Memory B cell (primary cell): Measurements from ENCODE around the gene CYP1A2.
A peak's percentile ranks its signal among the peaks of the same experiment; 100 is the strongest.

ENCODE experiments used
- ATAC-seq: fragments of 150-1000 bp; cut with Tn5 transposase; 2 replicates; pipeline ENCODE4 v1.10.0; 2021; ENCODE audit warnings: low read depth, mild to moderate bottlenecking, moderate library complexity
- DNase-seq, 2 donors: peaks; one replicate each; pipeline ENCODE4 v3.0.0; 2022; ENCODE audit warnings: low spot score in 2 of 2
- H3K27ac Mint-ChIP-seq: one replicate; pipeline ENCODE4 v1.8.0; 2022; ENCODE audit warnings: mild to moderate bottlenecking, moderate library complexity, mixed read lengths
- H3K27me3 Mint-ChIP-seq: one replicate; pipeline ENCODE4 v1.8.0; 2022; ENCODE audit warnings: mixed read lengths
- H3K36me3 Mint-ChIP-seq: one replicate; pipeline ENCODE4 v1.8.0; 2022; ENCODE audit warnings: mild to moderate bottlenecking, mixed read lengths
- H3K4me1 Mint-ChIP-seq: one replicate; pipeline ENCODE4 v1.8.0; 2022; ENCODE audit warnings: mixed read lengths
- H3K4me3 Mint-ChIP-seq: one replicate; pipeline ENCODE4 v1.8.0; 2022; ENCODE audit warnings: mild to moderate bottlenecking, moderate library complexity, mixed read lengths
- H3K9me3 Mint-ChIP-seq: one replicate; pipeline ENCODE4 v1.8.0; 2022; ENCODE audit warnings: mixed read lengths

The CYP1A2 gene

GRCh38 chr15:74793135-74794028 lies 44.7 kb downstream of the CYP1A2 start:
- no peaks in the 10 kb centered on the region for H3K27me3 Mint-ChIP-seq
- H3K4me1 Mint-ChIP-seq: peaks cover 64% of the 10 kb centered on the region
- H3K36me3 Mint-ChIP-seq: peaks cover 24% of the 10 kb centered on the region
- H3K4me3 Mint-ChIP-seq: peak overlapping the region; percentile 73
- peak overlapping the region; percentile 92 for H3K27ac Mint-ChIP-seq
- DNase-seq (peak in 1 of 2 donors; percentile 65), ATAC-seq (peak; percentile 28)
- H3K9me3 Mint-ChIP-seq: no peaks in the 10 kb centered on the region

- Mint-ChIP-seq H3K9me3 (no peaks in the 10 kb centered on the region), H3K27ac (peak overlapping the region; percentile 83), H3K27me3 (no peaks in the 10 kb centered on the region), H3K36me3 (peaks cover 24% of the 10 kb centered on the region), H3K4me1 (peaks cover 67% of the 10 kb centered on the region), H3K4me3 (peak overlapping the region; percentile 61)
- no peak for ATAC-seq
- no peak for DNase-seq
Observed at GRCh38 chr15:74794248-74794969, 45.8 kb downstream of the CYP1A2 start.

DNA sequence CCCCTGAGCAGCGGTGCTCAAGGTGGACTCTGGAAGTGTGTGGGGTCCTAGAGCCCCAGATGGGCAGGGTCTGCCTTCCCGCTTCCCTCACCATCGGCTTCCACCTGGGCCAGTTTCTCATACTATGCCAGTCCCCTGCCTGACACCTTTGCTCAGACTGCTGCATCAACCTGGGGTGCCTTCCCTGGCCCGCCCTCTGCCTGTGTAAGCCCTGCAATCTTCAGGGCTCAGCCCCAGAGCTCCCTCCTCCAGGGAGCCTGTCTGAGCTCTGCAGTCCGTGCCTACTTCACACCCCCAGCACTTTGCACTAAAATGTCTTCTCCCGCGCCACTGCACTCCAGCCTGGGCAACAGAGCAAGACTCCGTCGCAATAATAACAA lies 46.3 kb downstream of the CYP1A2 start:
- ATAC-seq (no peak), DNase-seq (no peak)
- H3K4me1 Mint-ChIP-seq: peaks cover 67% of the 10 kb centered on the region
- H3K36me3 Mint-ChIP-seq: peaks cover 23% of the 10 kb centered on the region
- no peaks in the 10 kb centered on the region for H3K9me3 Mint-ChIP-seq
- no peaks in the 10 kb centered on the region for H3K27me3 Mint-ChIP-seq
- peak overlapping the region; percentile 83 for H3K27ac Mint-ChIP-seq
- H3K4me3 Mint-ChIP-seq: peak overlapping the region; percentile 61

DNA sequence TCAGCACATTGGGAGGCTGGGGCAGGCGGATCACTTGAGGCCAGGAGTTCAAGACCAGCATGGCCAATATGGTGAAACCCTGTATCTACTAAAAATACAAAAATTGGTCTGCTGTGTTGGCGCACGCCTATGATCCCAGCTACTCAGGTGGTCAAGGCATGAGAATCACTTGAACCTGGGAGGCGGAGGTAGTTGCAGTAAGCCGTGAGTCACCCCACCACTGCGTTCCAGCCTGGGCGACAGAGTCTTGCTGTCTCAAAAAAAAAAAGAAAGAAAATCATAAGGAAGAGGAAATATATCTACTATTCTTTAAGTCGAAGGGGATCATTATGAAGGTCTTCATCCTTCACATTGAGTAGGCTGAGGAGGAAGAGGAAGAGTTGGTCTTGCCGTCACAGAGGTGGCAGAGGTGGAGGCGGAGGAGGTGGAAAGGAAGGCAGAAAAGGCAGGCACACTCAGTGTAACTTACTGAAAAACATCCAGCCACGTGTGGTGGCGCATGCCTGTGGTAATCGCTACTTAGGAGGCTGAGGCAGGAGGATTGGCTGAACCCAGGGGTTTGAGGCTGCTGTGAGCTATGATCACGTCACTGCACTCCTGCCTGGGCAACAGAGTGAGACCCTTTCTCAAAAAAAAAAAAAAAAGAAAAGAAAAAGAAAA lies 47.5 kb downstream of the CYP1A2 start:
- Mint-ChIP-seq H3K4me3 (peak overlapping the region; percentile 69), H3K9me3 (no peaks in the 10 kb centered on the region), H3K4me1 (peaks cover 65% of the 10 kb centered on the region), H3K27ac (peak overlapping the region; percentile 83), H3K27me3 (no peaks in the 10 kb centered on the region), H3K36me3 (peaks cover 27% of the 10 kb centered on the region)
- no peak for ATAC-seq
- DNase-seq: no peak

- peak overlapping the region; percentile 73 for H3K4me3 Mint-ChIP-seq
- H3K36me3 Mint-ChIP-seq: peaks cover 20% of the 10 kb centered on the region
- H3K27ac Mint-ChIP-seq: peak overlapping the region; percentile 97
- DNase-seq: no peak
- H3K27me3 Mint-ChIP-seq: no peaks in the 10 kb centered on the region
- no peaks in the 10 kb centered on the region for H3K9me3 Mint-ChIP-seq
- no peak for ATAC-seq
- peaks cover 45% of the 10 kb centered on the region for H3K4me1 Mint-ChIP-seq
Observed at GRCh38 chr15:74798388-74799254, 50.0 kb downstream of the CYP1A2 start.

- no peaks in the 10 kb centered on the region for H3K27me3 Mint-ChIP-seq
- H3K36me3 Mint-ChIP-seq: peaks cover 24% of the 10 kb centered on the region
- ATAC-seq (peak; percentile 27), DNase-seq (no peak)
- H3K4me3 Mint-ChIP-seq: peak overlapping the region; percentile 59
- no peaks in the 10 kb centered on the region for H3K9me3 Mint-ChIP-seq
- peaks cover 48% of the 10 kb centered on the region for H3K4me1 Mint-ChIP-seq
- peak overlapping the region; percentile 97 for H3K27ac Mint-ChIP-seq
Observed at GRCh38 chr15:74799255-74799855, 50.7 kb downstream of the CYP1A2 start.

DNA sequence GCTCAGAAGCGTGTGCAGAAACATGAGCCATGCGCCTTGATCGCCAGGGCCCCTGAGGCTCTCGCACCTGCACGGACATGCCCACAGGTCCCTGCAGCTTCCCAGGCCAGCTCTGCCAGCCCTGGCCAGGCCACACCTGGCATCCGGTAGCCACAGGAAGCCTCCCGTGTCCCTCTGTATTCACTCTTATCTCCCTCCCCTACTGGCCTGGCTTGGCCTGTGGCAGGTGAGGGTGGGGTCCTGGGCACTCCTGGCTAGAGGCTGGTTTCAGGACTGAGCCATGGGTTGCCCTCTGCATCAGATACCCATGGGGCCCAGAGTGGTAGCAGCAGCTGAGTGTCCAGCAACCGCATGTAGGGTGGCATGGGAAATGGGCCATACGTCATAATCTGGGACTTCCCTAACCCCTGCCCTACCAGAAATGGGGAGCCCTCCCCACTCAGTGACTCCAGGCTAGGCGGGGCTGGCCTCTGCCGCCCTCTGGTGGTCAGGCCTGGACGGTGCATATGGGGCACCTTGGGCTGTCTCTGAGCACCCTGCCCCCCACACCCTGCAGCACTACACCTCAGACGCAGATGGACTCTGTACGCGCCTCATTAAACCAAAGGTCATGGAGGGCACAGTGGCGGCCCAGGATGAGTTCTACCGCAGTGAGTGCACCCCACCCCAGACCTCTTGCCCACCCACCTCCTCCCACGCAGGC lies 51.4 kb downstream of the CYP1A2 start:
- Mint-ChIP-seq H3K36me3 (peaks cover 27% of the 10 kb centered on the region), H3K27me3 (no peaks in the 10 kb centered on the region)
- ATAC-seq: peak; percentile 86

DNA sequence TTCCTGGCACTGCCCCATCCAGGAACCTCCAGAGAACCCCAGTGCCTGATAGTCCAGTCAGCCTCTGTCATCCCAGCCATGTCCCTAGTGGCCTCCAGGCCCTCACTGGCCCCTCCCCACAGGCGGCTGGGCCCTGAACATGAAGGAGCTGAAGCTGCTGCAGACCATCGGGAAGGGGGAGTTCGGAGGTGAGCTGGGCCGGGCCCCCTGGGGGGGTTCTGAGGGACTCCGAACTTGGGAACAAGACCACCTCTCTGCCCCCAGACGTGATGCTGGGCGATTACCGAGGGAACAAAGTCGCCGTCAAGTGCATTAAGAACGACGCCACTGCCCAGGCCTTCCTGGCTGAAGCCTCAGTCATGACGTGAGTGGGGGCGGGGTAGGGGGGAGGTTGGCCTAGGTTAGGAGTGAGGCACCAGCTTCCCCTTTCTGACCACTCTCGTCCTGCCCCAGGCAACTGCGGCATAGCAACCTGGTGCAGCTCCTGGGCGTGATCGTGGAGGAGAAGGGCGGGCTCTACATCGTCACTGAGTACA lies 52.0 kb downstream of the CYP1A2 start:
- Mint-ChIP-seq H3K36me3 (peaks cover 27% of the 10 kb centered on the region), H3K4me3 (no peak overlapping the region), H3K4me1 (peaks cover 41% of the 10 kb centered on the region), H3K27me3 (no peaks in the 10 kb centered on the region), H3K27ac (peak overlapping the region; percentile 97), H3K9me3 (no peaks in the 10 kb centered on the region)
- no peak for ATAC-seq
- DNase-seq: no peak

More for the DNA sequence above, 51.4 kb downstream of the CYP1A2 start:
- Mint-ChIP-seq H3K4me1 (peaks cover 46% of the 10 kb centered on the region), H3K27ac (peak overlapping the region; percentile 97), H3K4me3 (peak overlapping the region; percentile 59), H3K9me3 (no peaks in the 10 kb centered on the region)
- peak; percentile 96 for DNase-seq

GRCh38 chr15:74801311-74801997 lies 52.8 kb downstream of the CYP1A2 start:
- H3K4me3 Mint-ChIP-seq: no peak overlapping the region
- no peaks in the 10 kb centered on the region for H3K27me3 Mint-ChIP-seq
- DNase-seq (no peak), ATAC-seq (no peak)
- H3K27ac Mint-ChIP-seq: no peak overlapping the region
- H3K4me1 Mint-ChIP-seq: peaks cover 37% of the 10 kb centered on the region
- H3K36me3 Mint-ChIP-seq: peaks cover 22% of the 10 kb centered on the region
- no peaks in the 10 kb centered on the region for H3K9me3 Mint-ChIP-seq

- H3K4me1 Mint-ChIP-seq: peaks cover 40% of the 10 kb centered on the region
- H3K36me3 Mint-ChIP-seq: peaks cover 21% of the 10 kb centered on the region
- DNase-seq: no peak
- H3K4me3 Mint-ChIP-seq: no peak overlapping the region
- no peaks in the 10 kb centered on the region for H3K27me3 Mint-ChIP-seq
- no peak for ATAC-seq
- no peaks in the 10 kb centered on the region for H3K9me3 Mint-ChIP-seq
- no peak overlapping the region for H3K27ac Mint-ChIP-seq
Observed at GRCh38 chr15:74802290-74802689, 53.6 kb downstream of the CYP1A2 start.

GRCh38 chr15:74802862-74803447 lies 54.3 kb downstream of the CYP1A2 start:
- DNase-seq (no peak), ATAC-seq (no peak)
- Mint-ChIP-seq H3K9me3 (no peaks in the 10 kb centered on the region), H3K27ac (no peak overlapping the region), H3K4me3 (no peak overlapping the region), H3K36me3 (peaks cover 19% of the 10 kb centered on the region), H3K27me3 (no peaks in the 10 kb centered on the region), H3K4me1 (peaks cover 37% of the 10 kb centered on the region)

DNA sequence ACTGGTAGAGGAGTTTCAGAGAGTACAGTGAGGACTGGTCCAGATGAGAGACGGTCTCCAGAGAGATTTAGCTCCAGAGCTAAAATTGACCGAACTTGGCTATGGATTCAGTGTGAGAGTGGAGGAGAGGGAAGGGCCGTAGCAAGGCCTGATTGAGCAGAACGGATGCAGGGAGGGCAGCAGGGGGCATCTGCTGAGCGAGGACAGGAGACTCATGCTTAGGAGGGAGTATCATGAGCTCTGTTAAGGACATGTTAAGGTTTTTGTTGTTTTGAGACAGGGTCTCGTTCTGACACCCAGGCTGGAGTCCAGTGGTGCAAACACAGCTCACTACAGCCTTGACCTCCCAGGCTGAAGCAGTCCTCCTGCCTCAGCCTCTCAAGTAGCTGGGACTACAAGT lies 56.3 kb downstream of the CYP1A2 start:
- Mint-ChIP-seq H3K4me1 (peaks cover 31% of the 10 kb centered on the region), H3K27me3 (no peaks in the 10 kb centered on the region), H3K27ac (peak overlapping the region; percentile 67), H3K9me3 (no peaks in the 10 kb centered on the region), H3K36me3 (peaks cover 15% of the 10 kb centered on the region), H3K4me3 (no peak overlapping the region)
- ATAC-seq (no peak), DNase-seq (no peak)
